ENCODE results near the gene RPP38.
A peak's percentile ranks its signal among the peaks of the same experiment; 100 is the strongest.

DNA sequence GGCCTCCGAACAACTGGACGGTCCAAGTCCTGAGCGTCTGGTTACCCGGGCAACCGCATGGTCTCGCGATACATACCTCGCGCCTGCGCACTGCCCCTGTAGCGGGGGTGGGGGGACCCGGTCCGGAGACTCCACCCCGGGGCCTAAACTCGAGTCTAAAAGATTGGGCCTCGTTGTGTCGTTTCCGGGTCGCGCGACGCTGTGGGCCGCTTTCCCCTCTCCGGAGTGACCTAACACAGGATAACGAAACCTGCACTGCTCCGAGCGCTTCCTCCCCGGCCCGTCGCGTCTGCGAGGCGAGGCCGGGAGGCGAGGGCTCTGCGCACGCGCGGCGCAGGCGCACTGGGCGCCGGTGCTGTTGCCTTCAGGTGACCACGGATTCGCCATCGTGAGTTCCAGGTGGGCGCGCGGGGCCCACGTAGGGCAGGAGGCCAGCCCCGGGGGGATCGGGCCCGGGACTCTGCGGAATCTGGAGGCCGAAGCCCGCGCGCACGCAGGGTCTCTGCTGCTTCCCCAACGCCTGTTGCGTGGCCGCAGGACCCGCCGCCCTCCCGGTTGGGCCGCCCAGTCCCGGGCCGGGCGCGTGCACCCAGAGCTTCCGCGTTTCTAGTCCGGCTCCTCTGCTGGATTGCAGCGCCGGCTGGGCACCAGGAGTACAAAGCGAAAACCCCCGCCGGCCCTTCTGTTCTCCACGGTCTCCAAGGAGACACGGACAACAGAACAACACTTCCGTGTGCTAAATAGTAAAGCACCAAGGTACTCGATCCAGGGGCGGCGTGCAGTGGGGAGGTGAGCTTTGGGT, at the start of gene RPP38:
- TF ChIP-seq POLR2A (IDR thresholded peaks at IDR 0.05; ENCODE audit: borderline replicate concordance, extremely low read depth, insufficient read depth, insufficient read length) = peak; percentile 93
- TF ChIP-seq, protein P1, sequence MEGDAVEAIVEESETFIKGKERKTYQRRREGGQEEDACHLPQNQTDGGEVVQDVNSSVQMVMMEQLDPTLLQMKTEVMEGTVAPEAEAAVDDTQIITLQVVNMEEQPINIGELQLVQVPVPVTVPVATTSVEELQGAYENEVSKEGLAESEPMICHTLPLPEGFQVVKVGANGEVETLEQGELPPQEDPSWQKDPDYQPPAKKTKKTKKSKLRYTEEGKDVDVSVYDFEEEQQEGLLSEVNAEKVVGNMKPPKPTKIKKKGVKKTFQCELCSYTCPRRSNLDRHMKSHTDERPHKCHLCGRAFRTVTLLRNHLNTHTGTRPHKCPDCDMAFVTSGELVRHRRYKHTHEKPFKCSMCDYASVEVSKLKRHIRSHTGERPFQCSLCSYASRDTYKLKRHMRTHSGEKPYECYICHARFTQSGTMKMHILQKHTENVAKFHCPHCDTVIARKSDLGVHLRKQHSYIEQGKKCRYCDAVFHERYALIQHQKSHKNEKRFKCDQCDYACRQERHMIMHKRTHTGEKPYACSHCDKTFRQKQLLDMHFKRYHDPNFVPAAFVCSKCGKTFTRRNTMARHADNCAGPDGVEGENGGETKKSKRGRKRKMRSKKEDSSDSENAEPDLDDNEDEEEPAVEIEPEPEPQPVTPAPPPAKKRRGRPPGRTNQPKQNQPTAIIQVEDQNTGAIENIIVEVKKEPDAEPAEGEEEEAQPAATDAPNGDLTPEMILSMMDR (IDR thresholded peaks at IDR 0.05 in 2 of 3, conservative IDR thresholded peaks at IDR 0.05 in 1 of 3; ENCODE audit: borderline replicate concordance in 1 of 3, insufficient read depth in 1 of 3, low read depth in 2 of 3, low read length in 2 of 3) = no peak
